GM12892 (cell line): ENCODE data around the gene SPI1.

Experiments used
- POLR2A ChIP-seq: IDR thresholded peaks from 2 replicates; pipeline ENCODE4 v1.6.1; 2011; ENCODE audit warnings: low read depth, low read length, control low read depth
- POLR2AphosphoS5 ChIP-seq: IDR thresholded peaks from 2 replicates; pipeline ENCODE4 v1.6.1; 2011; ENCODE audit warnings: low read depth, low read length, control low read depth
- TAF1 ChIP-seq: IDR thresholded peaks from 2 replicates; pipeline ENCODE4 v1.6.1; 2011; ENCODE audit warnings: low read depth, mild to moderate bottlenecking, control low read depth, low read length, borderline replicate concordance

- TF ChIP-seq POLR2A (no peak), TAF1 (no peak), POLR2AphosphoS5 (no peak)
Measured at GRCh38 chr11:47332791-47333525, 45.4 kb downstream of the SPI1 start.
